GM23248 (cell line): ENCODE results near the gene RBBP5.

Experiments
- EZH2 ChIP-seq: fragments of 200-600 bp; sonication (generic); IDR thresholded peaks from 2 replicates; pipeline ENCODE4 v1.6.1; 2018; ENCODE audit warnings: antibody characterized with exemption, mild to moderate bottlenecking; ENCODE audit not compliant: insufficient read depth, poor library complexity, severe bottlenecking
- EZH2phosphoT487 ChIP-seq: fragments of 200-600 bp; sonication (generic); IDR thresholded peaks from 2 replicates; pipeline ENCODE4 v1.6.1; 2018; ENCODE audit warnings: antibody characterized with exemption, moderate library complexity, mild to moderate bottlenecking, low read depth; ENCODE audit not compliant: insufficient read depth

- TF ChIP-seq EZH2phosphoT487 (no peak), EZH2 (no peak)
Observed at GRCh38 chr1:205158048-205158616, 36.4 kb upstream of the RBBP5 start.
